GM18499 (cell line): Measurements from ENCODE around the gene BATF3.
"Not testable (repeated sequence)": the region's sequence is repeated elsewhere in the genome, so short reads cannot be mapped to it uniquely, and the experiment has no call there.

Source experiments
- ATAC-seq: cut with Tn5 transposase; IDR thresholded peaks from one replicate; pipeline ENCODE4 v1.9.1; 2021; ENCODE audit warnings: moderate number of reproducible peaks; ENCODE audit not compliant: insufficient read depth, unreplicated experiment

Gene BATF3

GRCh38 chr1:212665241-212666115 is 34.2 kb downstream of the BATF3 start:
- peak; percentile 59 for ATAC-seq

- ATAC-seq, result no peak
Observed at GRCh38 chr1:212664409-212665199, 35.0 kb downstream of the BATF3 start.

- ATAC-seq, result not testable (repeated sequence)
Observed at GRCh38 chr1:212658250-212658649, 41.4 kb downstream of the BATF3 start.

- ATAC-seq, result no peak
Observed at GRCh38 chr1:212656730-212657129, 42.9 kb downstream of the BATF3 start.

- no peak for ATAC-seq
Observed at GRCh38 chr1:212655668-212656440, 43.8 kb downstream of the BATF3 start.

GRCh38 chr1:212652609-212653008 is 47.0 kb downstream of the BATF3 start:
- ATAC-seq, result no peak

GRCh38 chr1:212651977-212652376 is 47.7 kb downstream of the BATF3 start:
- no peak for ATAC-seq

GRCh38 chr1:212651521-212651920 is 48.1 kb downstream of the BATF3 start:
- no peak for ATAC-seq

GRCh38 chr1:212650228-212650627 is 49.4 kb downstream of the BATF3 start:
- ATAC-seq, result no peak

- no peak for ATAC-seq
Observed at GRCh38 chr1:212649020-212649419, 50.6 kb downstream of the BATF3 start.

- no peak for ATAC-seq
Observed at GRCh38 chr1:212648431-212648830, 51.2 kb downstream of the BATF3 start.

- no peak for ATAC-seq
Observed at GRCh38 chr1:212647004-212647403, 52.6 kb downstream of the BATF3 start.

GRCh38 chr1:212646588-212646987 is 53.1 kb downstream of the BATF3 start:
- ATAC-seq, result no peak

GRCh38 chr1:212645546-212646543 is 53.8 kb downstream of the BATF3 start:
- no peak for ATAC-seq

GRCh38 chr1:212644866-212645545 is 54.6 kb downstream of the BATF3 start:
- no peak for ATAC-seq

GRCh38 chr1:212643877-212644276 is 55.8 kb downstream of the BATF3 start:
- ATAC-seq, result no peak

- ATAC-seq, result no peak
Observed at GRCh38 chr1:212641956-212642355, 57.7 kb downstream of the BATF3 start.

GRCh38 chr1:212640223-212640878 is 59.3 kb downstream of the BATF3 start:
- no peak for ATAC-seq
